Measurements from ENCODE around the gene C17orf107. TPM values are rescaled to one million over a fixed set of nuclear protein-coding genes. Genes with fewer than 3 reads are reported as not detected.

The C17orf107 gene
- total and polyA plus RNA-seq, 9 of the 15 experiments (the other 6 are each of a cell fraction or from before 2014, with no cell fraction given), result 0.05 to 0.29 (median 0.07) TPM; not detected in 4

GRCh38 chr17:4852567-4853207, 46.6 kb upstream of the C17orf107 start:
- Histone ChIP-seq H3K27me3 (ENCODE audit: control insufficient read depth in 2 of 2, insufficient read depth in 2 of 2, low read length in 2 of 2) (no peaks in the 10 kb centered on the region), H3K9me3 (replicated peaks; ENCODE audit: control insufficient read depth, insufficient read depth, low read depth, low read length) (no peaks in the 10 kb centered on the region), H3K4me2 (ENCODE audit: insufficient read depth, low read length) (no peak overlapping the region), H2AFZ (ENCODE audit: low read depth, low read length) (no peak overlapping the region), H3K9me1 (ENCODE audit: control insufficient read depth, insufficient read depth, low read length) (no peaks in the 10 kb centered on the region), H3K27ac (ENCODE audit: extremely low read depth, low read depth, low read length) (no peak overlapping the region), H3K36me3 (ENCODE audit: control insufficient read depth, insufficient read depth, low read length) (peaks cover 12% of the 10 kb centered on the region; the same call in 2 of the 3 replicates), H3K4me1 (replicated peaks in 1 of 2; ENCODE audit: control insufficient read depth in 2 of 2, insufficient read depth in 2 of 2, low read length in 2 of 2) (peaks cover 10 to 12% of the 10 kb centered on the region in 2 experiments; a peak in 4 of 5 replicates), H4K20me1 (replicated peaks; ENCODE audit: control insufficient read depth, insufficient read depth, low read length) (peaks cover 11% of the 10 kb centered on the region), H3K9ac (ENCODE audit: insufficient read depth in 1 of 2, low read depth in 2 of 2, low read length in 2 of 2) (no peak overlapping the region), H3K79me2 (ENCODE audit: control insufficient read depth, insufficient read depth, low read length) (peaks cover 57% of the 10 kb centered on the region), H3K4me3 (no peak overlapping the region)
- in situ Hi-C loops (cut with MboI) (no loop called here), intact Hi-C loops (cut with micrococcal nuclease) (no loop called here)
- TF ChIP-seq NFIC (IDR thresholded peaks at IDR 0.05) (peak; percentile 90), CHD4 (IDR thresholded peaks at IDR 0.05; ENCODE audit: insufficient read depth, insufficient replicate concordance, low read depth, low read length, poor library complexity, severe bottlenecking) (no peak)
- no peak for FAIRE-seq
- peak; percentile 29 to 58 (median 50) for DNase-seq (ENCODE audit: extremely low read depth in 1 of 4, low spot score in 3 of 4)
- peak; percentile 43; the same call in 2 of the 3 replicates for ATAC-seq
- ChIA-PET POLR2A (interaction anchor here (1.3 kb wide), 1 partner anchor 14 kb away, joined by 3 read pairs; no protein-coding TSS in a partner anchor), CTCF (ENCODE audit: low intra/inter-chr PET ratio) (no interaction called here)
- BruUV-seq (replicated peaks), result no TSS peak

DNA sequence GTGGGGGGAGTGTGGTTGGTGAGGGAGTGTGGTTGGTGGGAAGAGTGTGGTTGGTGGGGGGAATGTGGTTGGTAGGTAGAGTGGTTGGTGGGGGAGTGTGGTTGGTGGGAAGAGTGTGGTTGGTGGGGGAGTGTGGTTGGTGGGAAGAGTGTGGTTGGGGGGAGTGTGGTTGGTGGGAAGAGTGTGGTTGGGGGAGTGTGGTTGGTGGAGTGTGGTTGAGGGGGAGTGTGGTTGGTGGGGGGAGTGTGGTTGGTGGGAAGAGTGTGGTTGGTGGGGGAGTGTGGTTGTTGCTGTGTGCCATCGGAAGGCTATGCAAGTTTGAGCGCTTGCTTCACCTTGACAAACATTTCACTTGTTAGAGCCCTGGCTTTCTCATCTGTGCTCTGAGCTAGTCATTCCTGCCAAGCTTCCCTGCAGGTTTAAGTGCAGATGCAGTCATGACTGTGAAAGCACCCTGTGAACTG, 46.1 kb upstream of the C17orf107 start:
- ChIA-PET CTCF (ENCODE audit: low intra/inter-chr PET ratio) (no interaction called here), POLR2A (interaction anchor here (1.3 kb wide), 1 partner anchor 15 kb away, joined by 3 read pairs; no protein-coding TSS in a partner anchor)
- DNase-seq (ENCODE audit: extremely low read depth in 1 of 4, low spot score in 3 of 4) (no peak), ATAC-seq (no peak), FAIRE-seq (no peak)
- Histone ChIP-seq H3K36me3 (ENCODE audit: control insufficient read depth, insufficient read depth, low read length) (peaks cover 12% of the 10 kb centered on the region; the same call in 2 of the 3 replicates), H3K4me2 (ENCODE audit: insufficient read depth, low read length) (no peak overlapping the region), H3K27ac (ENCODE audit: extremely low read depth, low read depth, low read length) (no peak overlapping the region), H2AFZ (ENCODE audit: low read depth, low read length) (no peak overlapping the region), H3K9me1 (ENCODE audit: control insufficient read depth, insufficient read depth, low read length) (no peaks in the 10 kb centered on the region), H3K79me2 (ENCODE audit: control insufficient read depth, insufficient read depth, low read length) (peaks cover 55% of the 10 kb centered on the region), H3K4me1 (replicated peaks in 1 of 2; ENCODE audit: control insufficient read depth in 2 of 2, insufficient read depth in 2 of 2, low read length in 2 of 2) (peaks cover 10 to 12% of the 10 kb centered on the region in 2 experiments; a peak in 4 of 5 replicates), H3K9ac (ENCODE audit: insufficient read depth in 1 of 2, low read depth in 2 of 2, low read length in 2 of 2) (no peak overlapping the region), H3K9me3 (replicated peaks; ENCODE audit: control insufficient read depth, insufficient read depth, low read depth, low read length) (no peaks in the 10 kb centered on the region), H3K27me3 (ENCODE audit: control insufficient read depth in 2 of 2, insufficient read depth in 2 of 2, low read length in 2 of 2) (no peaks in the 10 kb centered on the region), H4K20me1 (replicated peaks; ENCODE audit: control insufficient read depth, insufficient read depth, low read length) (peaks cover 11% of the 10 kb centered on the region), H3K4me3 (no peak overlapping the region)
- TF ChIP-seq ADNP (tag; IDR thresholded peaks at IDR 0.05), result no peak
- in situ Hi-C loops (cut with MboI) (no loop called here), intact Hi-C loops (cut with micrococcal nuclease) (no loop called here)
- WGBS (ENCODE audit: insufficient coverage, low coverage, missing lambda C conversion rate), result 83% methylated on average over 1 of the region's 2 CpGs
- no TSS peak for BruUV-seq (replicated peaks)
